Measurements from ENCODE around the gene SLC22A16. TPM values are rescaled to one million over a fixed set of nuclear protein-coding genes. Genes with fewer than 3 reads are reported as not detected.
A peak's percentile ranks its signal among the peaks of the same experiment; 100 is the strongest.
"Not testable (repeated sequence)": the region's sequence is repeated elsewhere in the genome, so short reads cannot be mapped to it uniquely, and the experiment has no call there.

Gene SLC22A16
- total RNA-seq, 1 experiment from 2014 or later, result not detected

- TF ChIP-seq, protein P1, sequence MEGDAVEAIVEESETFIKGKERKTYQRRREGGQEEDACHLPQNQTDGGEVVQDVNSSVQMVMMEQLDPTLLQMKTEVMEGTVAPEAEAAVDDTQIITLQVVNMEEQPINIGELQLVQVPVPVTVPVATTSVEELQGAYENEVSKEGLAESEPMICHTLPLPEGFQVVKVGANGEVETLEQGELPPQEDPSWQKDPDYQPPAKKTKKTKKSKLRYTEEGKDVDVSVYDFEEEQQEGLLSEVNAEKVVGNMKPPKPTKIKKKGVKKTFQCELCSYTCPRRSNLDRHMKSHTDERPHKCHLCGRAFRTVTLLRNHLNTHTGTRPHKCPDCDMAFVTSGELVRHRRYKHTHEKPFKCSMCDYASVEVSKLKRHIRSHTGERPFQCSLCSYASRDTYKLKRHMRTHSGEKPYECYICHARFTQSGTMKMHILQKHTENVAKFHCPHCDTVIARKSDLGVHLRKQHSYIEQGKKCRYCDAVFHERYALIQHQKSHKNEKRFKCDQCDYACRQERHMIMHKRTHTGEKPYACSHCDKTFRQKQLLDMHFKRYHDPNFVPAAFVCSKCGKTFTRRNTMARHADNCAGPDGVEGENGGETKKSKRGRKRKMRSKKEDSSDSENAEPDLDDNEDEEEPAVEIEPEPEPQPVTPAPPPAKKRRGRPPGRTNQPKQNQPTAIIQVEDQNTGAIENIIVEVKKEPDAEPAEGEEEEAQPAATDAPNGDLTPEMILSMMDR (IDR thresholded peaks at IDR 0.05; ENCODE audit: unreplicated experiment), result no peak
- Mint-ChIP-seq H3K27me3 (ENCODE audit: unreplicated experiment) (no peaks in the 10 kb centered on the region), H3K9me3 (ENCODE audit: low read depth, unreplicated experiment) (no peaks in the 10 kb centered on the region), H3K36me3 (ENCODE audit: insufficient read depth, unreplicated experiment) (no peaks in the 10 kb centered on the region), H3K27ac (ENCODE audit: unreplicated experiment) (no peak overlapping the region), H3K4me1 (ENCODE audit: low read depth, unreplicated experiment) (peaks cover 34% of the 10 kb centered on the region), H3K4me3 (ENCODE audit: low read depth, unreplicated experiment) (no peak overlapping the region)
- DNase-seq, result no peak
- no TSS peak for BruUV-seq (replicated peaks)
- CTCF ChIA-PET, result interaction anchor here (0.8 kb wide), 1 partner anchor 104 kb away, joined by 4 read pairs; no protein-coding TSS in a partner anchor
- intact Hi-C loops (cut with micrococcal nuclease; ENCODE audit: unreplicated experiment), result no loop called here
Measured at GRCh38 chr6:110517034-110517433, 40.6 kb upstream of the SLC22A16 start.

DNA sequence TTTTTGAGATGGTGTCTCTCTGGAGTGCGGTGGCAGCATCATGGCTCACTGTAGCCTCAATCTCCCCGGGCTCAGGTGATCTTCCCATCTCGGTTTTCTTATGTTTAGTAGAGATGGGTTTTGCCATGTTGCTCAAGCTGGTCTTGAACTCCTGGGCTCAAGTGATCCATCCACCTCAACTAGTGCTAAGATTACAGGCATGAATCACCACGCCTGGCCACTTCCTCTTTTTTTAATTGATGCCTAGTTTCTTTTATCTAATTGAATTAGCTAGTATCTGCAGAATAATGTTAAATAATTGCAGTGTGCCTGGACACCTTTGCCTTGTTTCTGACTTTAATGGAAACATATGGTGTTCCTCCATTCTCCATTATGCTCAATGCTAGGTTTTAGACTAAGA, 38.4 kb upstream of the SLC22A16 start:
- H3K4me1 Mint-ChIP-seq (ENCODE audit: low read depth, unreplicated experiment), result peaks cover 44% of the 10 kb centered on the region
- BruUV-seq (replicated peaks), result no TSS peak
- no peak overlapping the region for H3K27ac Mint-ChIP-seq (ENCODE audit: unreplicated experiment)
- TF ChIP-seq, protein P1 (IDR thresholded peaks at IDR 0.05; ENCODE audit: unreplicated experiment), result no peak
- H3K36me3 Mint-ChIP-seq (ENCODE audit: insufficient read depth, unreplicated experiment), result no peaks in the 10 kb centered on the region
- intact Hi-C loops (cut with micrococcal nuclease; ENCODE audit: unreplicated experiment), result no loop called here
- no peaks in the 10 kb centered on the region for H3K27me3 Mint-ChIP-seq (ENCODE audit: unreplicated experiment)
- DNase-seq, result no peak
- H3K4me3 Mint-ChIP-seq (ENCODE audit: low read depth, unreplicated experiment), result no peak overlapping the region
- H3K9me3 Mint-ChIP-seq (ENCODE audit: low read depth, unreplicated experiment), result no peaks in the 10 kb centered on the region
- CTCF ChIA-PET, result no interaction called here

DNA sequence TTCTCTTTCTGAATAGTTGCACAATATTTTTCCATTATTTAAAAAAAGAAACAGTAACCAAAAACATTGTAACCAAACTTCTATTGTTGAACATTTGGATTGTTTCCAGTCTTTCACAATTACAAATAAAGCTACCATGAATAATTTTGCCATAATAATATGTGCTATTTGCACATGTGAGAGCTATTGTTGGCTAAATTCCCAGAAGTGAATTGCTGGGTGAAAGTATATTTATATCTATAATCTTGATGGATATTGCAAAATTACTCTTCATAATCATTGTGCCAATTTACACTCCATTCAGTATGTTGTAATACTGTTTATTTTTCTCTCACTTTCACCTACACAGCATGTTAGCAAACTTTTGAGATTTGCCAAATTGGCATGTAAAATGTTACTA, 36.6 kb upstream of the SLC22A16 start:
- Mint-ChIP-seq H3K4me3 (ENCODE audit: low read depth, unreplicated experiment) (no peak overlapping the region), H3K27me3 (ENCODE audit: unreplicated experiment) (no peaks in the 10 kb centered on the region), H3K9me3 (ENCODE audit: low read depth, unreplicated experiment) (no peaks in the 10 kb centered on the region), H3K36me3 (ENCODE audit: insufficient read depth, unreplicated experiment) (no peaks in the 10 kb centered on the region), H3K4me1 (ENCODE audit: low read depth, unreplicated experiment) (peaks cover 60% of the 10 kb centered on the region), H3K27ac (ENCODE audit: unreplicated experiment) (no peak overlapping the region)
- CTCF ChIA-PET, result interaction anchor here (0.7 kb wide), 1 partner anchor 60 kb away, joined by 4 read pairs; no protein-coding TSS in a partner anchor
- TF ChIP-seq, protein P1 (IDR thresholded peaks at IDR 0.05; ENCODE audit: unreplicated experiment), result no peak
- BruUV-seq (replicated peaks), result no TSS peak
- intact Hi-C loops (cut with micrococcal nuclease; ENCODE audit: unreplicated experiment), result loop anchor here (2.0 kb wide), 1 partner anchor 22 kb away; no protein-coding TSS in a partner anchor
- DNase-seq, result no peak

DNA sequence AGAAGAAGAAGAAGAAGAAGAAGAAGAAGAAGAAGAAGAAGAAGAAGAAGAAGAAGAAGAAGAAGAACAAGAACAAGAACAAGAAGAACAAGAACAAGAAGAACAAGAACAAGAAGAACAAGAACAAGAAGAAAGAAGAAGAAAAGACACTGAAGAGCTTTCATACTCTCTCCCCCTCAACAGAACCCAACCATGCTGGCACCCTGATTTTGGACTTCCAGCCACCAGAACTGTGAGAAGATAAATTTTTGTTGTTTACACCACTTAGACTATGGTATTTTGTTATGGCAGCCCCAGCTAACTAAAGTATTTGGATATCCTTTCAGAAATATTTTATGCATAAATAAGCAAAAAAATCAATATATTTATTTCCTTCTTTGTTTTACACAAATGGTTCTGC, 36.1 kb upstream of the SLC22A16 start:
- DNase-seq, result not testable (repeated sequence)
- intact Hi-C loops (cut with micrococcal nuclease; ENCODE audit: unreplicated experiment), result loop anchor here (2.0 kb wide), 1 partner anchor 22 kb away; no protein-coding TSS in a partner anchor

DNA sequence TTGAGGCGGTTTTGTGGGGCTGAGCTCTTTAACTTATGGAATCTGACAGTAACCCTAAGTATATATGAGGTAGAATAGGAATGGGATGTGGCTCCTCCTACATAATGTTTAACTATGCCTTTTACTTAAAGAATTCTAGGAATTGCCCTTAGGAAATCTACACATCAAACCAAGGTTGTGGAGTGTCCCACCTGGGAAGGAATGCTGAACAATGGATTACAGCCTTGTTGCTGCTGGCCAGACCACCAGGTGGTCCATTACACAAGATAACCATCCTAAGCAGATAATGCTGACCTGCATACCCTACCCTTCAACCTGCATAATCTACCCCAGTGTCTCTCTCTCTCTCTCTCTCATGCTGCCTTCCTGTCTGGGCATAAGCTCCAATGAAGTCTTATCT, 35.0 kb upstream of the SLC22A16 start:
- Mint-ChIP-seq H3K4me1 (ENCODE audit: low read depth, unreplicated experiment) (peaks cover 48% of the 10 kb centered on the region), H3K9me3 (ENCODE audit: low read depth, unreplicated experiment) (no peaks in the 10 kb centered on the region), H3K27ac (ENCODE audit: unreplicated experiment) (peak overlapping the region; percentile 22), H3K4me3 (ENCODE audit: low read depth, unreplicated experiment) (no peak overlapping the region), H3K36me3 (ENCODE audit: insufficient read depth, unreplicated experiment) (no peaks in the 10 kb centered on the region), H3K27me3 (ENCODE audit: unreplicated experiment) (no peaks in the 10 kb centered on the region)
- CTCF ChIA-PET, result no interaction called here
- no TSS peak for BruUV-seq (replicated peaks)
- intact Hi-C loops (cut with micrococcal nuclease; ENCODE audit: unreplicated experiment), result no loop called here
- TF ChIP-seq, protein P1 (IDR thresholded peaks at IDR 0.05; ENCODE audit: unreplicated experiment), result no peak
- no peak for DNase-seq

More for the DNA sequence above, 36.1 kb upstream of the SLC22A16 start:
- CTCF ChIA-PET, result interaction anchor here (0.7 kb wide), 1 partner anchor 59 kb away, joined by 4 read pairs; no protein-coding TSS in a partner anchor
- H3K4me1 Mint-ChIP-seq (ENCODE audit: low read depth, unreplicated experiment), result peaks cover 55% of the 10 kb centered on the region
- not testable (repeated sequence) for H3K4me3 Mint-ChIP-seq (ENCODE audit: low read depth, unreplicated experiment); H3K27me3 Mint-ChIP-seq (ENCODE audit: unreplicated experiment); H3K36me3 Mint-ChIP-seq (ENCODE audit: insufficient read depth, unreplicated experiment); BruUV-seq (replicated peaks); H3K9me3 Mint-ChIP-seq (ENCODE audit: low read depth, unreplicated experiment)
- H3K27ac Mint-ChIP-seq (ENCODE audit: unreplicated experiment), result peak overlapping the region; percentile 22
